NCI-H774 (cell line): ENCODE measurements around the gene MCTP1.

ENCODE experiments used
- DNase-seq: peaks from one replicate; lab custom pipeline; 2025; lab: John Stamatoyannopoulos, UW

Gene MCTP1

GRCh38 chr5:95114305-95114704 is 170.6 kb downstream of the MCTP1 start:
- DNase-seq, result no peak

DNA sequence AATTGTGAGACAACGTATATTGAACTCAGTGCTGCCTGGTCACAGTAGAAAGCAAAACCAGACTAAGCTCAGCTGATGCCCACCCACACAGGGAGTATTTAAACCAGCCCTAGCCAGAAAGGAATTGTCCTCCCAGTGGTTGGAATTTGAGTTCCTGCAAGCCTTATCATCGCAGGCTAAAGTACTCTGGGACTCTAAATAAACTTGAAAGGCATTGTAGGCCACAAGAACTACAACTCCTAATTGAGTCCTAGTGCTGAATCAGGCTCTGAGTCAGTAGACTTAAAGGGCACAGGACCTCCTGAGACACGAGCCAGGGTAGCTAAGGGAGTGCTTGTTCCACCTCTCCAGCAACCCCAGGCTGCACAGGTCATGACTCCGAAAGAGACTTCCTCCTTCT is 171.4 kb downstream of the MCTP1 start:
- DNase-seq, result no peak

- DNase-seq, result no peak
These were observed 173.8 kb downstream of the MCTP1 start for GRCh38 chr5:95111141-95111540.

DNA sequence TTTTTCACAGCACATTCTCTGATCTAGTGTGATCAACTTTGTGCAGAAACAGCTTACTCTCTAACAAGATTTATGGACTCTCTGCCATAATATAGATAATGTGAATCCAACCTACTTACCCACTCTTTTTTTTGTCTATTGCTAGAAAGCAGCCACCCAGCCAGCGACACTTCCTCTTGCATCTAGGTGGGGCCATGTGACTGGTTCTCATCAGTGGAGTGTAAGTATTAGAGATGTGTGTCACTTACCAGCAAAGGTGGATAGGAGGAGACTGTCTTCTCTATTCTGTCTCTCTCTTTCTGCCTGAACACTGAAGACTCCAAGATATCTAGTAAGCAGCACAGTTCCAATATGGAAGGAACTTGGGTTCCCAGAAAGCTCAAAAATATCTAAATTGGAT is 174.8 kb downstream of the MCTP1 start:
- DNase-seq, result no peak

GRCh38 chr5:95107138-95107537 is 177.8 kb downstream of the MCTP1 start:
- no peak for DNase-seq

- DNase-seq, result no peak
These were observed 179.3 kb downstream of the MCTP1 start for GRCh38 chr5:95105638-95106037.

- no peak for DNase-seq
These were observed 182.2 kb downstream of the MCTP1 start for GRCh38 chr5:95102687-95103086.

- DNase-seq, result peak; percentile 9
These were observed 182.8 kb downstream of the MCTP1 start for GRCh38 chr5:95102080-95102479.

GRCh38 chr5:95100551-95100950 is 184.3 kb downstream of the MCTP1 start:
- DNase-seq, result no peak

GRCh38 chr5:95098012-95098411 is 186.9 kb downstream of the MCTP1 start:
- DNase-seq, result no peak

- DNase-seq, result no peak
These were observed 191.7 kb downstream of the MCTP1 start for GRCh38 chr5:95093211-95093610.

DNA sequence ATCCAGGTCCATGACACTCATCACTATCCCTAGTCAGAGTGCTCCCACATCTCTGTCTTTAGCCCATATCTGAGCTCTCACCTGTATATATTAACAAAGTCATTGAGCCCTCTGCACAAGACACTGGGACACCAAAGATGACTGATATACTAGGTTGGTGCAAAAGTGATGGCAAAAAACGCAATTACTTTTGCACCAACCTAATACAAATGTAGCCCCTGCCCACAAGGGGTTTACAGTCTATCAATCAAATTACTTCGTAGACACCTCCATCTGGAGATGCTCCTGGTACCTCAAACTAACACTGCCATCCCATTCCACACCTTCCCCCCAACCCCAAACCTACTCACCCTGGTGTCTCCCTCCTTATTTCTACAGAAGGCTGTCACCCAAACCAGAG is 194.1 kb downstream of the MCTP1 start:
- no peak for DNase-seq

DNA sequence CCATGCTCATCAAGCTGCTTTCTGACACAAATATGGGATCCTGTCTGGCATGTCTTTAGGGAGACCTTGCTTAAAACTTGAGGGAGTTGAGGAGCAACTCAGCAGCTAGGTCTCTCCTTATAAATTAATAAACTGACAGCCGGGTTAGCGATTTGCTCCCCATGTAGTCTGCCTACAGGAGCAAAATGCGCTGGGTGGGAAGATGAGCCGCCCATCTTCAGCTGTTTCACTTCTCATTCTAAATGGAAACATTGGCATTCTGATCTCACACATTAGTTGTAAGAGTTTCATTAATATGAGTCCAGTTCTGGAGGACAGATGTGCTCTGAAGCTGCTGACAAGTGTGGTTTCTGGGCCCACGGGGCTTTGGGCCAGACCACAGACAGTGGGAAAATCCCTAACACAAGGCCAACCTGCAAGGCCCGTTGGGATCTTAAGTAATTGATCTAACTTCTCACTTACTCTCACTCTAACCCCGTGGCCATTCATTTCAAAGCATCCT is 197.0 kb downstream of the MCTP1 start:
- DNase-seq, result no peak

- no peak for DNase-seq
These were observed 197.7 kb downstream of the MCTP1 start for GRCh38 chr5:95086927-95087815.

GRCh38 chr5:95084757-95085156 is 200.1 kb downstream of the MCTP1 start:
- no peak for DNase-seq

- no peak for DNase-seq
These were observed 201.3 kb downstream of the MCTP1 start for GRCh38 chr5:95083606-95084005.

- no peak for DNase-seq
These were observed 202.9 kb downstream of the MCTP1 start for GRCh38 chr5:95081982-95082381.

GRCh38 chr5:95081500-95081960 is 203.4 kb downstream of the MCTP1 start:
- DNase-seq, result peak; percentile 5

DNA sequence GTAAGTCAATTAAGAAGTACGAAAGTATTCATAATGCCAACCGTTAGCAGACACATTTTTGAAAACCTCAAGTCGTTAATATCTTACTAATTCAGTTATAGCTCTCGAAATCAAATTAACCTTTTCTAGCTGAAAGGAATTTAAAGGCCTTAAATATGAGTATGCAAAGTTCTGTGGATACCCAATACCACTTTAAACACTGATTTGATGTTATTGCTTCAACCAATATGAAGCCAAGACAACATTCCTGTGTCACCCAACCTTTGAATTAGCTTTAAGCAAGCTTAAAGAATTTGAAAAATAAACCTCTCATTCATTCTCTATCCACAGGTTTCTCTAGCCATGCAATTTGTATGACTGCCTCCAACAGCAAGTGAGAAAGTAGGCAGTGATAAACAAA is 204.5 kb downstream of the MCTP1 start:
- no peak for DNase-seq

GRCh38 chr5:95080030-95080429 is 204.9 kb downstream of the MCTP1 start:
- no peak for DNase-seq

GRCh38 chr5:95078868-95079267 is 206.0 kb downstream of the MCTP1 start:
- no peak for DNase-seq

DNA sequence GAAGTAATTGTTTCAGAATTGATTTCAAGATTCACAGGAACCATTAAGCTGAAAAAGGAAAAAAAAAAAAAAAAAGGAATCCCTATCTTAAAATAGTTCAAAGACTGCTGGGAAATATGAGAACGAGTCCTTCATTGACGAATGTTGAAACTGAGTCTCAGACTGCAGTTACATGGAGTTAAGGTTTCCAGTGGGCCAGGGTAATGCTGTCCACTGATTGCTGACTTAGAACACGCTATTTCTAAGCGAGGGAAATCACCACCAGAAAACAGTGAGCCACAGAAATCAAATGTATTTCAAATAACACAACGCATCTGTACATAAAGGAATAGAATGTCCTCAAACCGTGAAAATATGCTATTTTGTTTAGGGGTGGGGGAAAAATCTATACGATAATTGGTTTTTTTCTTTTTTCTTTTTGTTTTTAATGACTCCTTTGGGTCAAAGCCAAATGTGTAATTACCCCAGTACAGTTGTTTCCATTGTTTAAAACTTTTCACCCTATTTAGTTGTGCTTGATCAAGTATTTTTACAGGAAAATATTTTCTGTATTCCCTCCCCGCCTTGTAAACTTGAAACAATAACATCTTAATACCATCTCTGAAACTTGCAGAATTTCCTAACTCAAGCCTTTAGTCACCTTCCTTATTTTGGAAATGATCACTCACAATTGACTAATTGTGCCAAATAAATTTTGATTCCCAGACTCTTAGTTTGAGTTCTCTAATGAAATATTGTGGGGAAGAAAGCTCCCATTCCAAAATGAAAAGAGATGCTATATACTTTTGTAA is 208.3 kb downstream of the MCTP1 start:
- no peak for DNase-seq

DNA sequence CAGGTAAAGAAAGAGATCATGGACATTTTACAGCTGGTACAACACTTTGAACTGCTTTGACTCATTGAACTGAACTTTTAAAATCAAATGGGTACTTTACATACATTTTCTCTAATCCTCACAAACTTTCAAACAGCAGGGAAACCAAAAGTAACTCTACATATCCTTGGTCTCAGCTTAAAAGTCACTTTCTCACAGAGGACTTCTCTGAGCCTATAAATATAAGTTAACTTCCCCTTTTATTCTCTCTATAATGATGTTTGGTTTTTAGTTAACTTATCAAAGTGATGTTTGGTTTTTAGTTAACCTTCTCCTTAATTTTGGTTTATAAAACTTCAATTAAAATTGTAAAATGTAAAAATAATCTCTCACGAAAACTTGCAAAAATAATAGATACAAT is 209.8 kb downstream of the MCTP1 start:
- DNase-seq, result no peak
